Fibroblast of lung (primary cell): Measurements from ENCODE around the gene UFC1.

ENCODE experiments used
- CTCF ChIP-seq, 2 donors: IDR thresholded peaks in 1 of 2; conservative IDR thresholded peaks in 1 of 2; 1 replicate in 1 of 2; 2 replicates in 1 of 2; pipeline ENCODE4 v1.5.1; 2011 to 2012; ENCODE audit warnings: low read length in 2 of 2, control low read depth in 1 of 2, inconsistent platforms in 1 of 2, low read depth in 1 of 2, mild to moderate bottlenecking in 1 of 2
- EZH2 ChIP-seq: IDR thresholded peaks from 2 replicates; pipeline ENCODE4 v1.5.1; 2012; ENCODE audit warnings: low read length, control low read depth, mild to moderate bottlenecking; ENCODE audit errors: missing control alignments

GRCh38 chr1:161185282-161185682 lies 31.5 kb downstream of the UFC1 start:
- TF ChIP-seq CTCF (conservative IDR thresholded peaks at IDR 0.05 in 1 of 2, IDR thresholded peaks at IDR 0.05 in 1 of 2; ENCODE audit: low read depth in 1 of 2, low read length in 2 of 2) (no peak), EZH2 (no peak)
